Activated CD8-positive, alpha-beta memory T cell treated with anti-CD3 and anti-CD28 coated beads, Interleukin-2, amount 10 ng/mL, durations not matched to agents 7 days and 5 days (primary cell): ENCODE measurements around the gene SPNS2. TPM values are rescaled to one million over a fixed set of nuclear protein-coding genes. Genes with fewer than 3 reads are reported as not detected.
A peak's percentile ranks its signal among the peaks of the same experiment; 100 is the strongest.

Source experiments
- ATAC-seq: fragments of 150-1000 bp; cut with Tn5 transposase; one replicate; pipeline ENCODE4 v1.10.0; 2021; ENCODE audit warnings: moderate library complexity
- CTCF ChIA-PET: fragments of 350-600 bp; sonication (Branson Sonifier 250); formaldehyde crosslinking; loops from one replicate; lab custom pipeline; 2021; ENCODE audit warnings: antibody characterized with exemption; lab: Charles Lee
- DNase-seq: peaks from one replicate; pipeline ENCODE4 v3.0.0-alpha.2; 2020
- H3K27ac Mint-ChIP-seq: one replicate; pipeline ENCODE4 v1.8.0; 2021; ENCODE audit warnings: mild to moderate bottlenecking, mixed read lengths
- H3K27me3 Mint-ChIP-seq: one replicate; pipeline ENCODE4 v1.8.0; 2021; ENCODE audit warnings: mixed read lengths
- H3K36me3 Mint-ChIP-seq: one replicate; pipeline ENCODE4 v1.8.0; 2021; ENCODE audit warnings: mild to moderate bottlenecking, mixed read lengths
- H3K4me1 Mint-ChIP-seq: one replicate; pipeline ENCODE4 v1.8.0; 2021; ENCODE audit warnings: mixed read lengths
- H3K4me3 Mint-ChIP-seq: one replicate; pipeline ENCODE4 v1.8.0; 2021; ENCODE audit warnings: mild to moderate bottlenecking, moderate library complexity, mixed read lengths
- H3K9me3 Mint-ChIP-seq: one replicate; pipeline ENCODE4 v1.8.0; 2022; ENCODE audit warnings: low read depth, mixed read lengths
- total RNA-seq, 2 experiments: library from RNA; stranded (reverse); gene quantifications; one replicate each; pipeline ENCODE4 v1.2.3, GENCODE V29; 2021

The SPNS2 gene
- total RNA-seq, 2 experiments from 2014 or later, result 1.1 to 1.9 TPM

GRCh38 chr17:4522661-4523060, 24.0 kb downstream of the SPNS2 start:
- ATAC-seq, result no peak
- Mint-ChIP-seq H3K4me3 (no peak overlapping the region), H3K9me3 (no peaks in the 10 kb centered on the region), H3K27ac (no peak overlapping the region), H3K4me1 (peaks cover 11% of the 10 kb centered on the region), H3K36me3 (no peaks in the 10 kb centered on the region), H3K27me3 (peaks cover 12% of the 10 kb centered on the region)
- no peak for DNase-seq
- CTCF ChIA-PET, result no interaction called here

GRCh38 chr17:4523946-4524345, 25.3 kb downstream of the SPNS2 start:
- H3K4me3 Mint-ChIP-seq, result no peak overlapping the region
- H3K36me3 Mint-ChIP-seq, result no peaks in the 10 kb centered on the region
- ATAC-seq (no peak), DNase-seq (no peak)
- no peaks in the 10 kb centered on the region for H3K9me3 Mint-ChIP-seq
- peaks cover under 1% of the 10 kb centered on the region for H3K4me1 Mint-ChIP-seq
- peaks cover 10% of the 10 kb centered on the region for H3K27me3 Mint-ChIP-seq
- CTCF ChIA-PET, result interaction anchor here (0.6 kb wide), 1 partner anchor 24 kb away, joined by 3 read pairs; no protein-coding TSS in a partner anchor
- H3K27ac Mint-ChIP-seq, result no peak overlapping the region

- Mint-ChIP-seq H3K9me3 (no peaks in the 10 kb centered on the region), H3K36me3 (no peaks in the 10 kb centered on the region), H3K4me3 (no peak overlapping the region), H3K4me1 (no peaks in the 10 kb centered on the region), H3K27me3 (peaks cover 13% of the 10 kb centered on the region), H3K27ac (no peak overlapping the region)
- DNase-seq (no peak), ATAC-seq (no peak)
- CTCF ChIA-PET, result no interaction called here
Measured at GRCh38 chr17:4525691-4526397, 27.2 kb downstream of the SPNS2 start.

- H3K9me3 Mint-ChIP-seq, result no peaks in the 10 kb centered on the region
- H3K27me3 Mint-ChIP-seq, result peaks cover 15% of the 10 kb centered on the region
- H3K4me3 Mint-ChIP-seq, result no peak overlapping the region
- no peak overlapping the region for H3K27ac Mint-ChIP-seq
- H3K36me3 Mint-ChIP-seq, result no peaks in the 10 kb centered on the region
- DNase-seq (no peak), ATAC-seq (no peak)
- H3K4me1 Mint-ChIP-seq, result no peaks in the 10 kb centered on the region
- CTCF ChIA-PET, result interaction anchor here (0.6 kb wide), 1 partner anchor 511 kb away, joined by 3 read pairs; no protein-coding TSS in a partner anchor
Measured at GRCh38 chr17:4527134-4527533, 28.5 kb downstream of the SPNS2 start.

- Mint-ChIP-seq H3K36me3 (no peaks in the 10 kb centered on the region), H3K27ac (no peak overlapping the region), H3K9me3 (no peaks in the 10 kb centered on the region), H3K27me3 (peaks cover 15% of the 10 kb centered on the region), H3K4me1 (no peaks in the 10 kb centered on the region), H3K4me3 (no peak overlapping the region)
- CTCF ChIA-PET, result interaction anchor here (0.6 kb wide), 1 partner anchor 510 kb away, joined by 3 read pairs; no protein-coding TSS in a partner anchor
- DNase-seq (no peak), ATAC-seq (no peak)
Measured at GRCh38 chr17:4527566-4528125, 29.0 kb downstream of the SPNS2 start.

- Mint-ChIP-seq H3K36me3 (no peaks in the 10 kb centered on the region), H3K27ac (no peak overlapping the region), H3K4me1 (peaks cover 6% of the 10 kb centered on the region), H3K9me3 (no peaks in the 10 kb centered on the region), H3K27me3 (peaks cover 15% of the 10 kb centered on the region), H3K4me3 (no peak overlapping the region)
- CTCF ChIA-PET, result no interaction called here
- ATAC-seq (no peak), DNase-seq (no peak)
Measured at GRCh38 chr17:4529533-4530152, 31.0 kb downstream of the SPNS2 start.

- no peak overlapping the region for H3K27ac Mint-ChIP-seq
- H3K4me1 Mint-ChIP-seq, result peaks cover 6% of the 10 kb centered on the region
- peaks cover 11% of the 10 kb centered on the region for H3K27me3 Mint-ChIP-seq
- no peak for ATAC-seq
- no peaks in the 10 kb centered on the region for H3K9me3 Mint-ChIP-seq
- H3K36me3 Mint-ChIP-seq, result no peaks in the 10 kb centered on the region
- no peak for DNase-seq
- CTCF ChIA-PET, result interaction anchor here (1.0 kb wide), 1 partner anchor 26 kb away, joined by 3 read pairs; no protein-coding TSS in a partner anchor
- no peak overlapping the region for H3K4me3 Mint-ChIP-seq
Measured at GRCh38 chr17:4530799-4531730, 32.4 kb downstream of the SPNS2 start.

GRCh38 chr17:4531988-4532736, 33.5 kb downstream of the SPNS2 start:
- no peak overlapping the region for H3K27ac Mint-ChIP-seq
- DNase-seq (no peak), ATAC-seq (no peak)
- H3K9me3 Mint-ChIP-seq, result no peaks in the 10 kb centered on the region
- CTCF ChIA-PET, result interaction anchor here (1.0 kb wide), 1 partner anchor 111 kb away, joined by 4 read pairs; no protein-coding TSS in a partner anchor
- H3K4me3 Mint-ChIP-seq, result no peak overlapping the region
- H3K4me1 Mint-ChIP-seq, result peaks cover 6% of the 10 kb centered on the region
- peaks cover 8% of the 10 kb centered on the region for H3K27me3 Mint-ChIP-seq
- no peaks in the 10 kb centered on the region for H3K36me3 Mint-ChIP-seq

- Mint-ChIP-seq H3K27ac (no peak overlapping the region), H3K9me3 (no peaks in the 10 kb centered on the region), H3K36me3 (no peaks in the 10 kb centered on the region), H3K4me3 (no peak overlapping the region), H3K27me3 (peaks cover 5% of the 10 kb centered on the region), H3K4me1 (peaks cover 6% of the 10 kb centered on the region)
- ATAC-seq (no peak), DNase-seq (no peak)
- CTCF ChIA-PET, result interaction anchor here (1.0 kb wide), 1 partner anchor 112 kb away, joined by 4 read pairs; no protein-coding TSS in a partner anchor
Measured at GRCh38 chr17:4532860-4533522, 34.3 kb downstream of the SPNS2 start.

- CTCF ChIA-PET, result no interaction called here
- Mint-ChIP-seq H3K4me3 (no peak overlapping the region), H3K4me1 (peaks cover 6% of the 10 kb centered on the region), H3K27me3 (peaks cover 5% of the 10 kb centered on the region), H3K36me3 (no peaks in the 10 kb centered on the region), H3K9me3 (no peaks in the 10 kb centered on the region), H3K27ac (no peak overlapping the region)
- DNase-seq (peak; percentile 47), ATAC-seq (no peak)
Measured at GRCh38 chr17:4533523-4534504, 35.1 kb downstream of the SPNS2 start.

GRCh38 chr17:4534515-4534914, 35.8 kb downstream of the SPNS2 start:
- peaks cover 3% of the 10 kb centered on the region for H3K27me3 Mint-ChIP-seq
- no peak overlapping the region for H3K27ac Mint-ChIP-seq
- no peaks in the 10 kb centered on the region for H3K9me3 Mint-ChIP-seq
- no peak for DNase-seq
- H3K4me3 Mint-ChIP-seq, result no peak overlapping the region
- ATAC-seq, result no peak
- H3K4me1 Mint-ChIP-seq, result peaks cover 6% of the 10 kb centered on the region
- no peaks in the 10 kb centered on the region for H3K36me3 Mint-ChIP-seq
- CTCF ChIA-PET, result no interaction called here
